GM13976 (cell line): Measurements from ENCODE around the gene HSD17B12.

Source experiments
- DNase-seq: peaks from one replicate; pipeline ENCODE4 v3.0.0; 2012; ENCODE audit warnings: low spot score
- in situ Hi-C: fragments of 300-500 bp; cut with MboI; formaldehyde crosslinking; loops from one replicate; pipeline ENCODE4 v1.12.0; 2022; ENCODE audit warnings: low sequenced_read_pairs, mixed read lengths, inconsistent platforms; ENCODE audit not compliant: unreplicated experiment
- TF ChIP-seq, protein P1 (sequence below): IDR thresholded peaks from 2 replicates; pipeline ENCODE4 v1.5.1; 2012; ENCODE audit warnings: borderline replicate concordance, mild to moderate bottlenecking; ENCODE audit not compliant: insufficient read depth; ENCODE audit errors: extremely low read depth, missing control alignments, control extremely low read depth

Gene HSD17B12

GRCh38 chr11:43693731-43694130 lies 13.2 kb downstream of the HSD17B12 start:
- TF ChIP-seq, protein P1, sequence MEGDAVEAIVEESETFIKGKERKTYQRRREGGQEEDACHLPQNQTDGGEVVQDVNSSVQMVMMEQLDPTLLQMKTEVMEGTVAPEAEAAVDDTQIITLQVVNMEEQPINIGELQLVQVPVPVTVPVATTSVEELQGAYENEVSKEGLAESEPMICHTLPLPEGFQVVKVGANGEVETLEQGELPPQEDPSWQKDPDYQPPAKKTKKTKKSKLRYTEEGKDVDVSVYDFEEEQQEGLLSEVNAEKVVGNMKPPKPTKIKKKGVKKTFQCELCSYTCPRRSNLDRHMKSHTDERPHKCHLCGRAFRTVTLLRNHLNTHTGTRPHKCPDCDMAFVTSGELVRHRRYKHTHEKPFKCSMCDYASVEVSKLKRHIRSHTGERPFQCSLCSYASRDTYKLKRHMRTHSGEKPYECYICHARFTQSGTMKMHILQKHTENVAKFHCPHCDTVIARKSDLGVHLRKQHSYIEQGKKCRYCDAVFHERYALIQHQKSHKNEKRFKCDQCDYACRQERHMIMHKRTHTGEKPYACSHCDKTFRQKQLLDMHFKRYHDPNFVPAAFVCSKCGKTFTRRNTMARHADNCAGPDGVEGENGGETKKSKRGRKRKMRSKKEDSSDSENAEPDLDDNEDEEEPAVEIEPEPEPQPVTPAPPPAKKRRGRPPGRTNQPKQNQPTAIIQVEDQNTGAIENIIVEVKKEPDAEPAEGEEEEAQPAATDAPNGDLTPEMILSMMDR = no peak
- in situ Hi-C loops = no loop called here
- DNase-seq = no peak

GRCh38 chr11:43694477-43694876 lies 13.9 kb downstream of the HSD17B12 start:
- in situ Hi-C loops = no loop called here
- TF ChIP-seq, protein P1 = no peak
- DNase-seq = no peak

GRCh38 chr11:43697679-43698078 lies 17.1 kb downstream of the HSD17B12 start:
- TF ChIP-seq, protein P1 = no peak
- DNase-seq = no peak
- in situ Hi-C loops = no loop called here

DNA sequence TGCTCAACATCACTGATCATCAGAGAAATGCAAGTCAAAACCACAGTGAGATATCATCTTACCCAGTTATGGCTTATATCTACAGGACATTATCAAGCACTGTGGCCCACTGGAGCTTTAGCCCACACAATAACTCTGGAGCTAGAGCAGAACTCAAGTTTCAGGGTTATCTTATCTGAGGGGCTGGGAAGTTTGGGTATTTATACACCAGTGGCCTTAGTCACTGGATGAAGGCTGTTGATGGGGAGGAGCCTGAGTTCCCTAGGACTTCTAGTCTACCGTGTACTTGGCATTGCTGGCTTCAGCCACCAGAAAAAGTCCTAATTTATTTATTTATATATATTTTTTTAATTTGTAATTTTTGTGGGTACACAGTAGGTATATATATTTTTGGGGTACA lies 19.3 kb downstream of the HSD17B12 start:
- TF ChIP-seq, protein P1 = no peak
- in situ Hi-C loops = no loop called here
- no peak for DNase-seq

GRCh38 chr11:43706631-43707030 lies 26.1 kb downstream of the HSD17B12 start:
- no peak for DNase-seq
- TF ChIP-seq, protein P1 = no peak
- in situ Hi-C loops = no loop called here

DNA sequence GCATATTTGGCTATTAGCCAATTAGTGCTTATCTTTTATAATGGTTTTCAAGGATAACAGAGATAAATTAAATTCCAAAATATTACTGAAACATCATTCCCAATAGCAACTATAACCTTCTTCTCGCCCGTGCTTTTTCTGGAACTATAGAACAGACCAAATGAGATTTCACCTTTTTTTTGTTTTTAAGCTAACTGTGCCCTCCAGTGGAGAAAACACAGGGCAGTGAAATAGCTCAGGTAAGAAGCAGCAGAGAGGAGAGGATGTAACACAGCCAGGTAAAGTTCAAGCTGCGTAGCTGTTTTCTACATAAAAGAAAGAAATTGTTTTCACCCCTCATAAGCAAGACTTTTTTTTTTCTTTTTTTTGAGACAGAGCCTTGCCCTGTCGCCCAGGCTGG lies 28.2 kb downstream of the HSD17B12 start:
- TF ChIP-seq, protein P1 = no peak
- in situ Hi-C loops = no loop called here

GRCh38 chr11:43709689-43710088 lies 29.2 kb downstream of the HSD17B12 start:
- in situ Hi-C loops = no loop called here
- no peak for DNase-seq
- TF ChIP-seq, protein P1 = no peak

More for the DNA sequence above, 28.2 kb downstream of the HSD17B12 start:
- DNase-seq = no peak
